Mesendoderm (in vitro differentiated cells): Measurements from ENCODE around the gene LMTK2.

Source experiments
- DNase-seq: peaks from one replicate; pipeline ENCODE4 v3.0.0; 2013
- H2AK5ac ChIP-seq: 2 replicates; pipeline ENCODE4 v1.6.1; 2013; ENCODE audit warnings: low read length, inconsistent platforms
- H2BK120ac ChIP-seq: 2 replicates; pipeline ENCODE4 v1.6.1; 2013; ENCODE audit warnings: low read depth, mild to moderate bottlenecking, low read length, moderate library complexity, mixed read lengths
- H2BK15ac ChIP-seq: replicated peaks from 2 replicates; pipeline ENCODE4 v1.6.1; 2013; ENCODE audit warnings: low read depth, mild to moderate bottlenecking, moderate library complexity
- H2BK5ac ChIP-seq: 2 replicates; pipeline ENCODE4 v1.6.1; 2013; ENCODE audit warnings: low read length, inconsistent platforms
- H3K18ac ChIP-seq: 2 replicates; pipeline ENCODE4 v1.6.1; 2013; ENCODE audit warnings: mild to moderate bottlenecking, low read length, mixed read lengths
- H3K23ac ChIP-seq: one replicate; pipeline ENCODE4 v1.6.1; 2013; ENCODE audit warnings: low read length
- H3K27ac ChIP-seq: 2 replicates; pipeline ENCODE4 v1.5.1; 2013; ENCODE audit warnings: low read depth, mild to moderate bottlenecking, inconsistent platforms, low read length, moderate library complexity
- H3K27me3 ChIP-seq: 2 replicates; pipeline ENCODE4 v1.6.1; 2013; ENCODE audit warnings: low read length, control low read depth, mild to moderate bottlenecking, inconsistent platforms; ENCODE audit not compliant: insufficient read depth, poor library complexity
- H3K36me3 ChIP-seq: 2 replicates; pipeline ENCODE4 v1.6.1; 2013; ENCODE audit warnings: low read length, inconsistent platforms; ENCODE audit not compliant: control insufficient read depth, insufficient read depth
- H3K4ac ChIP-seq: one replicate; pipeline ENCODE4 v1.6.1; 2013; ENCODE audit warnings: low read depth, mild to moderate bottlenecking, low read length, moderate library complexity
- H3K4me1 ChIP-seq: 2 replicates; pipeline ENCODE4 v1.6.1; 2013; ENCODE audit warnings: low read depth, low read length, inconsistent platforms; ENCODE audit not compliant: control insufficient read depth
- H3K4me2 ChIP-seq: 2 replicates; pipeline ENCODE4 v1.6.1; 2013; ENCODE audit warnings: low read length
- H3K4me3 ChIP-seq: 2 replicates; pipeline ENCODE4 v1.5.1; 2013; ENCODE audit warnings: mild to moderate bottlenecking, low read length
- H3K56ac ChIP-seq: one replicate; pipeline ENCODE4 v1.6.1; 2013; ENCODE audit warnings: low read length
- H3K79me1 ChIP-seq: 2 replicates; pipeline ENCODE4 v1.6.1; 2013; ENCODE audit warnings: low read length, inconsistent platforms
- H3K79me2 ChIP-seq: 2 replicates; pipeline ENCODE4 v1.6.1; 2013; ENCODE audit warnings: mild to moderate bottlenecking, low read length; ENCODE audit not compliant: control insufficient read depth, insufficient read depth
- H3K9ac ChIP-seq: 2 replicates; pipeline ENCODE4 v1.6.1; 2013; ENCODE audit warnings: low read length, inconsistent platforms
- H4K5ac ChIP-seq: one replicate; pipeline ENCODE4 v1.6.1; 2013; ENCODE audit warnings: low read length
- H4K8ac ChIP-seq: one replicate; pipeline ENCODE4 v1.6.1; 2013; ENCODE audit warnings: low read depth, mild to moderate bottlenecking, control low read depth, low read length, moderate library complexity
- WGBS: extraction: QIAGEN DNeasy Blood & Tissue Kit; methylation state at CpG from one replicate; pipeline ENCODE4 v1.1.7; 2013; ENCODE audit warnings: low lambda C conversion rate, missing lambda C conversion rate; ENCODE audit not compliant: insufficient coverage; ENCODE audit errors: extremely low coverage; 5-methylcytosine and 5-hydroxymethylcytosine counted together

Gene LMTK2

GRCh38 chr7:98202367-98203195, 95.9 kb downstream of the LMTK2 start:
- WGBS, result no CpG with 5 or more reads among the region's 15 CpGs
- no peak for DNase-seq
- no peaks in the 10 kb centered on the region for H3K27me3 ChIP-seq

GRCh38 chr7:98203261-98203963, 96.8 kb downstream of the LMTK2 start:
- no peak overlapping the region for H3K23ac ChIP-seq
- H4K8ac ChIP-seq, result no peak overlapping the region
- H2BK120ac ChIP-seq, result no peak overlapping the region
- H2BK15ac ChIP-seq, result no peak overlapping the region
- no peaks in the 10 kb centered on the region for H3K27me3 ChIP-seq
- H3K56ac ChIP-seq, result no peak overlapping the region
- no peak overlapping the region for H2AK5ac ChIP-seq
- WGBS, result no CpG with 5 or more reads among the region's 28 CpGs
- no peak overlapping the region for H3K4ac ChIP-seq
- no peaks in the 10 kb centered on the region for H3K79me2 ChIP-seq
- no peaks in the 10 kb centered on the region for H3K4me1 ChIP-seq
- H3K36me3 ChIP-seq, result no peaks in the 10 kb centered on the region
- H3K9ac ChIP-seq, result no peak overlapping the region
- H3K79me1 ChIP-seq, result peaks cover 4% of the 10 kb centered on the region
- no peak overlapping the region for H3K27ac ChIP-seq
- H3K4me2 ChIP-seq, result no peak overlapping the region
- H2BK5ac ChIP-seq, result no peak overlapping the region
- no peak overlapping the region for H3K18ac ChIP-seq
- no peak overlapping the region for H4K5ac ChIP-seq
- DNase-seq, result no peak
- H3K4me3 ChIP-seq, result no peak overlapping the region

More at GRCh38 chr7:98202367-98203195, 95.9 kb downstream of the LMTK2 start:
- Histone ChIP-seq H3K18ac (no peak overlapping the region), H3K36me3 (no peaks in the 10 kb centered on the region), H3K23ac (no peak overlapping the region), H3K27ac (no peak overlapping the region), H2BK120ac (no peak overlapping the region), H3K79me1 (peaks cover 4% of the 10 kb centered on the region), H3K4me1 (no peaks in the 10 kb centered on the region), H3K56ac (no peak overlapping the region), H4K5ac (no peak overlapping the region), H3K9ac (no peak overlapping the region), H2BK15ac (no peak overlapping the region), H3K4me2 (no peak overlapping the region), H3K4ac (no peak overlapping the region), H2BK5ac (no peak overlapping the region), H2AK5ac (no peak overlapping the region), H4K8ac (no peak overlapping the region), H3K79me2 (no peaks in the 10 kb centered on the region), H3K4me3 (no peak overlapping the region)

- H3K4me3 ChIP-seq, result no peak overlapping the region
- no peak overlapping the region for H3K23ac ChIP-seq
- no peak overlapping the region for H3K27ac ChIP-seq
- H2BK15ac ChIP-seq, result no peak overlapping the region
- no peaks in the 10 kb centered on the region for H3K36me3 ChIP-seq
- H4K5ac ChIP-seq, result no peak overlapping the region
- WGBS, result no CpG with 5 or more reads among the region's 18 CpGs
- H3K79me1 ChIP-seq, result peaks cover 4% of the 10 kb centered on the region
- H3K4me2 ChIP-seq, result no peak overlapping the region
- H2BK120ac ChIP-seq, result no peak overlapping the region
- H4K8ac ChIP-seq, result no peak overlapping the region
- no peak overlapping the region for H3K56ac ChIP-seq
- H3K79me2 ChIP-seq, result no peaks in the 10 kb centered on the region
- no peak overlapping the region for H3K18ac ChIP-seq
- no peak overlapping the region for H3K4ac ChIP-seq
- H3K4me1 ChIP-seq, result no peaks in the 10 kb centered on the region
- H2BK5ac ChIP-seq, result no peak overlapping the region
- DNase-seq, result no peak
- no peak overlapping the region for H3K9ac ChIP-seq
- no peak overlapping the region for H2AK5ac ChIP-seq
- no peaks in the 10 kb centered on the region for H3K27me3 ChIP-seq
Measured at GRCh38 chr7:98203964-98204605, 97.4 kb downstream of the LMTK2 start.

- H3K9ac ChIP-seq, result no peak overlapping the region
- DNase-seq, result no peak
- no peak overlapping the region for H3K4me2 ChIP-seq
- H3K4me1 ChIP-seq, result no peaks in the 10 kb centered on the region
- no peak overlapping the region for H3K4ac ChIP-seq
- peaks cover 4% of the 10 kb centered on the region for H3K79me1 ChIP-seq
- WGBS, result no CpG with 5 or more reads among the region's 11 CpGs
- H2AK5ac ChIP-seq, result no peak overlapping the region
- no peak overlapping the region for H3K23ac ChIP-seq
- H2BK5ac ChIP-seq, result no peak overlapping the region
- no peak overlapping the region for H3K56ac ChIP-seq
- no peak overlapping the region for H4K5ac ChIP-seq
- no peak overlapping the region for H2BK120ac ChIP-seq
- no peak overlapping the region for H3K27ac ChIP-seq
- no peaks in the 10 kb centered on the region for H3K36me3 ChIP-seq
- no peak overlapping the region for H3K18ac ChIP-seq
- H3K79me2 ChIP-seq, result no peaks in the 10 kb centered on the region
- H3K27me3 ChIP-seq, result no peaks in the 10 kb centered on the region
- no peak overlapping the region for H3K4me3 ChIP-seq
- no peak overlapping the region for H4K8ac ChIP-seq
- no peak overlapping the region for H2BK15ac ChIP-seq
Measured at GRCh38 chr7:98204670-98205069, 98.0 kb downstream of the LMTK2 start.

- Histone ChIP-seq H3K4me1 (no peaks in the 10 kb centered on the region), H3K9ac (no peak overlapping the region), H2BK120ac (no peak overlapping the region), H3K79me1 (peaks cover 4% of the 10 kb centered on the region), H2BK5ac (no peak overlapping the region), H2AK5ac (no peak overlapping the region), H3K36me3 (no peaks in the 10 kb centered on the region), H4K5ac (no peak overlapping the region), H3K79me2 (no peaks in the 10 kb centered on the region), H3K18ac (no peak overlapping the region), H2BK15ac (no peak overlapping the region), H4K8ac (no peak overlapping the region), H3K4me2 (no peak overlapping the region), H3K4ac (no peak overlapping the region), H3K23ac (no peak overlapping the region), H3K56ac (no peak overlapping the region), H3K27ac (no peak overlapping the region), H3K27me3 (no peaks in the 10 kb centered on the region), H3K4me3 (no peak overlapping the region)
- no peak for DNase-seq
- WGBS, result no CpG with 5 or more reads among the region's 47 CpGs
Measured at GRCh38 chr7:98205162-98205845, 98.6 kb downstream of the LMTK2 start.
